Gastroesophageal sphincter (tissue), 4 donors: ENCODE data around the gene QPRT. TPM values are rescaled to one million over a fixed set of nuclear protein-coding genes. Genes with fewer than 3 reads are reported as not detected.

Source experiments
- ATAC-seq: fragments of 150-250 bp; one replicate; pipeline ENCODE4 v1.9.1; 2016; ENCODE audit warnings: mild to moderate bottlenecking, moderate library complexity
- H3K27ac ChIP-seq, 4 donors: fragments of 200-600 bp; sonication (generic) in 3 of 4; 1 replicate in 3 of 4; 2 replicates in 1 of 4; pipeline ENCODE4 v1.5.1; 2016 to 2019
- H3K27me3 ChIP-seq: fragments of 200-600 bp; sonication (generic); one replicate; pipeline ENCODE4 v1.5.1; 2019
- H3K36me3 ChIP-seq, 2 donors: fragments of 200-600 bp; sonication (generic); one replicate each; pipeline ENCODE4 v1.5.1; 2019; ENCODE audit warnings: control low read depth in 1 of 2
- H3K4me1 ChIP-seq, 3 donors: fragments of 200-600 bp; sonication (generic); 1 replicate in 2 of 3; 2 replicates in 1 of 3; pipeline ENCODE4 v1.5.1; 2016 to 2019; ENCODE audit warnings: control low read depth in 2 of 3
- H3K4me3 ChIP-seq, 2 donors: fragments of 200-600 bp; sonication (generic); one replicate each; pipeline ENCODE4 v1.5.1; 2019; ENCODE audit warnings: mild to moderate bottlenecking in 1 of 2, moderate library complexity in 1 of 2
- H3K9me3 ChIP-seq, 3 donors: fragments of 200-600 bp; sonication (generic); one replicate each; pipeline ENCODE4 v1.5.1; 2017 to 2019; ENCODE audit warnings: control low read depth in 2 of 3
- EP300 ChIP-seq: sonication (generic); formaldehyde crosslinking; IDR thresholded peaks from one replicate; pipeline ENCODE4 v1.6.1; 2017; ENCODE audit warnings: antibody characterized with exemption, mild to moderate bottlenecking
- POLR2A ChIP-seq, 2 donors: fragments of 450-650 bp; IDR thresholded peaks; one replicate each; pipeline ENCODE4 v1.6.1; 2017; ENCODE audit warnings: antibody characterized with exemption in 2 of 2, mild to moderate bottlenecking in 2 of 2, moderate library complexity in 1 of 2
- POLR2AphosphoS5 ChIP-seq: sonication (generic); formaldehyde crosslinking; IDR thresholded peaks from one replicate; pipeline ENCODE4 v1.6.1; 2017; ENCODE audit warnings: antibody characterized with exemption
- WGBS, 2 donors: methylation state at CpG; one replicate each; pipeline ENCODE4 v1.1.5; 2018; ENCODE audit warnings: low coverage in 1 of 2; 5-methylcytosine and 5-hydroxymethylcytosine counted together
- total RNA-seq, 4 donors: library from RNA; depleted of rRNA; stranded (reverse); fragments of >200 nt; gene quantifications; one replicate each; pipeline ENCODE4 v1.1.0, GENCODE V29; 2016
- TF ChIP-seq, protein P1 (sequence below), 4 experiments: fragments of 200-600 bp in 2 of 4; fragments of 450-650 bp in 2 of 4; sonication (generic) in 1 of 4; IDR thresholded peaks; one replicate each; pipeline ENCODE4 v1.5.1; 2017 to 2019; ENCODE audit warnings: antibody characterized with exemption in 4 of 4, mild to moderate bottlenecking in 2 of 4, moderate library complexity in 2 of 4

The QPRT gene
- total RNA-seq, 4 donors from 2014 or later, result 0.62 to 6.7 (median 4.3) TPM

DNA sequence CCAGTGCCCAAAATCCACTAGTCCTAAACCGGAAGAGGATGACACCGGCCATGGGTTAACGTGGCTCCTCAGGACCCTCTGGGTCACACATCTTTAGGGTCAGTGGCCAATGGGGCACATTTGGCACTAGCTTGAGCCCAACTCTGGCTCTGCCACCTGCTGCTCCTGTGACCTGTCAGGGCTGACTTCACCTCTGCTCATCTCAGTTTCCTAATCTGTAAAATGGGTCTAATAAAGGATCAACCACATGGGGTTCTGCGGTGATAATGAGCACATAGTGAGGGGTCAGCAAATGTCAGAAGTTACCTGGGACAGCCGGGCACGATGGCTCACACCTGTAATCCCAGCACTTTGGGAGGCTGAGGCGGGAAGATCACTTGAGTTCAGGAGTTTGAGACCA lies 18.4 kb downstream of the QPRT start:
- Histone ChIP-seq H3K4me3 (no peak overlapping the region), H3K27ac (no peak overlapping the region), H3K36me3 (no peaks in the 10 kb centered on the region), H3K27me3 (no peaks in the 10 kb centered on the region), H3K9me3 (no peaks in the 10 kb centered on the region), H3K4me1 (peaks cover 0 to 5% (median 0%) of the 10 kb centered on the region in 3 donors)
- no peak for TF ChIP-seq POLR2A (IDR thresholded peaks at IDR 0.05)
- no peak for TF ChIP-seq EP300
- TF ChIP-seq POLR2AphosphoS5, result no peak
- TF ChIP-seq, protein P1, sequence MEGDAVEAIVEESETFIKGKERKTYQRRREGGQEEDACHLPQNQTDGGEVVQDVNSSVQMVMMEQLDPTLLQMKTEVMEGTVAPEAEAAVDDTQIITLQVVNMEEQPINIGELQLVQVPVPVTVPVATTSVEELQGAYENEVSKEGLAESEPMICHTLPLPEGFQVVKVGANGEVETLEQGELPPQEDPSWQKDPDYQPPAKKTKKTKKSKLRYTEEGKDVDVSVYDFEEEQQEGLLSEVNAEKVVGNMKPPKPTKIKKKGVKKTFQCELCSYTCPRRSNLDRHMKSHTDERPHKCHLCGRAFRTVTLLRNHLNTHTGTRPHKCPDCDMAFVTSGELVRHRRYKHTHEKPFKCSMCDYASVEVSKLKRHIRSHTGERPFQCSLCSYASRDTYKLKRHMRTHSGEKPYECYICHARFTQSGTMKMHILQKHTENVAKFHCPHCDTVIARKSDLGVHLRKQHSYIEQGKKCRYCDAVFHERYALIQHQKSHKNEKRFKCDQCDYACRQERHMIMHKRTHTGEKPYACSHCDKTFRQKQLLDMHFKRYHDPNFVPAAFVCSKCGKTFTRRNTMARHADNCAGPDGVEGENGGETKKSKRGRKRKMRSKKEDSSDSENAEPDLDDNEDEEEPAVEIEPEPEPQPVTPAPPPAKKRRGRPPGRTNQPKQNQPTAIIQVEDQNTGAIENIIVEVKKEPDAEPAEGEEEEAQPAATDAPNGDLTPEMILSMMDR (IDR thresholded peaks at IDR 0.05), result no peak
- 100% methylated on average over 1 of the region's 7 CpGs; no CpG with 5 or more reads in 1 of the 2 donors for WGBS, 2 donors
- ATAC-seq, result no peak

DNA sequence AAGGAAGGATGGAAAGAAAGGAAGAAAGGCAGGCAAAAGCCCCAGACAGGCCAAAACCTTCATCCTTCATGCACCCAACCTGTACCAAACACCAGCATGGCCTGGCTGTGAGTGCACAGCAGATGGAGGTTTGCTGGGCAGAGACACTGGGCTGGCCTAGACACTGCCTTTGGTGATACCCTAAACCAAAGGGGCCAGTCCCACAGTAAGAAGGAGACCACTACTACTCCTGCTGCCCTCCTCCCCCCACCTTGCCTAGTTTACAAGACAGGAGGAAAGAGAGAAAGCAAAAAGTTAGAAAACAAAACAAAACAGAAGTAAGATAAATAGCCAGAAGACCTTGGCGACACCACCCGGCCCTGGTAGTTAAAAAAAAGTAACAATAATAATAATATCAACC lies 19.1 kb downstream of the QPRT start:
- Histone ChIP-seq H3K27me3 (no peaks in the 10 kb centered on the region), H3K36me3 (no peaks in the 10 kb centered on the region), H3K27ac (no peak overlapping the region), H3K4me3 (no peak overlapping the region), H3K4me1 (peaks cover 0 to 5% (median 0%) of the 10 kb centered on the region in 3 donors), H3K9me3 (no peaks in the 10 kb centered on the region)
- ATAC-seq, result no peak
- 56% methylated on average over 2 of the region's 2 CpGs; no CpG with 5 or more reads in 1 of the 2 donors for WGBS, 2 donors
- TF ChIP-seq, protein P1 (IDR thresholded peaks at IDR 0.05), result no peak
- TF ChIP-seq EP300 (no peak), POLR2AphosphoS5 (no peak), POLR2A (IDR thresholded peaks at IDR 0.05) (no peak)

DNA sequence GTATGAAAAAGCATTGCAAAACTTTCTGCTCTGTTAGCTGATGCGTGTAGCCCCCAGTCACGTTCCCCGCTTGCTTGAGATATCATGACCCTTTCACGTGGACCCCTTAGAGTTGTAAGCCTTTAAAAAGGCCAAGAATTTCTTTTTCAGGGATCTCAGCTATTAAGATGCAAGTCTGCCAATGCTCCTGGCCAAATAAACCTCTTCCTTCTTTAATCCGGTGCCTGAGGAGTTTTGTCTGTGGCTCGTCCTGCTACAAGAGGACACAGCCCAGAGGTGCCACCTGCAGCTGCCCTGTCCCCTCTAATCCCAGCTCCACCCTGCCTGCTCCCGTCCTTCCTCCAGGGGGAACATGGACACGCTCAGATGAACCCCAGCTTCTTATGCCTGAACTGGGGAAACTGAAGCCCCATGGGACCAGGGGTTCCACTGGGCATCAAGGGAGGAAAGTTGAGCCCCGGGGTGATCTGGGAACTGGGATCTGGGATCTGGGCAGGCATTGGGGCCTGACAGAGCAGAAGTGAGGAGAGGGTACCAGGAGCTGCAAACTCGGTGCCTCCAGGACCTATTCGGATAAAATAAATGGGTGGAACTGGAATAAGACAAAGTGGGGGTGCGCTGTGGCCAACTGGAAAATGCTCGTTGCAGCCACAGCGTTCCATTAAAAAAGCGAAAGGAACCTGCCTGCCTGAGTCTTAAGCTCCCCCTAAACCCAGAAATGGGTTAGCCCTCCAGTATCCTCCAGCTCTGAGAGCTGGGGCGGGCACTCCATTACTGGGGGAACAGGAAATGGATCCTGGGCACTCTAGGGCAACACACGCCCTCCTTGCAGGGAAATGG lies 19.7 kb downstream of the QPRT start:
- WGBS, 2 donors, result 86 to 91% methylated on average over 4 to 11 of the region's 17 CpGs
- TF ChIP-seq EP300, result no peak
- no peak for TF ChIP-seq POLR2A (IDR thresholded peaks at IDR 0.05)
- TF ChIP-seq, protein P1 (IDR thresholded peaks at IDR 0.05), result no peak
- no peak for TF ChIP-seq POLR2AphosphoS5
- Histone ChIP-seq H3K36me3 (no peaks in the 10 kb centered on the region), H3K4me3 (no peak overlapping the region), H3K27me3 (no peaks in the 10 kb centered on the region), H3K4me1 (peaks cover 0 to 5% (median 0%) of the 10 kb centered on the region in 3 donors), H3K27ac (no peak overlapping the region), H3K9me3 (no peaks in the 10 kb centered on the region)
- ATAC-seq, result no peak

DNA sequence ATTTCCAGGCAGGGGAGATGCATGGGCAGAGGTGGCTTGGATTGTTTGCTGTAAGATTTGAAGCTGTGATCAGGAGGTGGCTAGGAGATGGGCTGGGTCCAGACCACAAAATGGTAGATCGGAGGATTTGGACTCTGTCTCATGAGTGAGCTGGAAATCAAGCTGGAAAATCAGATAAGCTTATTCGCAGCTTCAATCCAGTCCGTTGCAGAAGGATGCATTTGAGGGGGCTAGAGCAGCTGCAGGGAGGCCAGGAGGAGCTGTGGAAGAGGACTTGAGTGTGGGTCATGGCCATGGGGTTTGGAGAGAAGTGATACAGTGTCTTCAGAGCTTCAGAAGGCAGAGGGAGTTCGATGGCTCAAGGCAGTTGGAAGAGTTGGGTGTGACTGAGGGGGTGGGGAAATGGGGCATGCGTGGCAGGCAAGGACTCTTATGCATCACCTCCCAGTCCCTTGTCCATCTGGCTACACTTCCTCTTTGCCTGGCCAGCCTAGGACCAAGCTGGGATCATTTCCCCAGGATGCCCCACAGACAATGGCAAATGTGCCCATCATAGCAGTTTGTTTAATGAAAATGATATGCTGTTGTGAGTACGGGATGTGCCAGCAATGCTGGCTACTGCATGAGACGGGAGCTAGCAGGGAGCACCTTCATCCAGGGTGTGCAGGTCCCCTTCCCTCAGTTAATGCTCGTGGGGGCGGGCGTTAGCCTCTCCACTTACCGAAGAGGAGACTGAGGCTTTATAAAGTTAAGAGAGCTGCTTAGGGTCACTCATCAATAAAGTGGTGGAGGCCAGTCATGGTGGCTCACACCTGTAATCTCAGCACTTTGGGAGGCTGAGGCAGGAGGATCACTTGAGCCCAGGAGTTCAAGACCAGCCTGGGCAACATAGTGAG lies 20.6 kb downstream of the QPRT start:
- no peak overlapping the region for H3K4me3 ChIP-seq
- H3K9me3 ChIP-seq, result no peaks in the 10 kb centered on the region
- no peaks in the 10 kb centered on the region for H3K36me3 ChIP-seq
- WGBS, 2 donors, result 63 to 69% methylated on average over 5 to 10 of the region's 11 CpGs
- no peak for ATAC-seq
- H3K27ac ChIP-seq, result no peak overlapping the region
- no peaks in the 10 kb centered on the region for H3K27me3 ChIP-seq
- H3K4me1 ChIP-seq, result peaks cover 0 to 5% (median 0%) of the 10 kb centered on the region in 3 donors
- no peak for TF ChIP-seq EP300
- no peak for TF ChIP-seq POLR2AphosphoS5
- TF ChIP-seq, protein P1 (IDR thresholded peaks at IDR 0.05), result no peak
- TF ChIP-seq POLR2A (IDR thresholded peaks at IDR 0.05), result no peak
